Ishikawa (cell line): ENCODE data around the gene ZNF316.

ENCODE experiments used
- CEBPB ChIP-seq: IDR thresholded peaks from 2 replicates; pipeline ENCODE4 v1.6.1; 2012
- CREB1 ChIP-seq: IDR thresholded peaks from 2 replicates; pipeline ENCODE4 v1.6.1; 2012; ENCODE audit warnings: low read depth
- EGR1 ChIP-seq: IDR thresholded peaks from 2 replicates; pipeline ENCODE4 v1.6.1; 2012
- EP300 ChIP-seq: IDR thresholded peaks from 2 replicates; pipeline ENCODE4 v1.6.1; 2012; ENCODE audit warnings: borderline replicate concordance
- FOXM1 ChIP-seq: IDR thresholded peaks from 2 replicates; pipeline ENCODE4 v1.6.1; 2012; ENCODE audit warnings: low read depth, borderline replicate concordance
- MAX ChIP-seq: IDR thresholded peaks from 2 replicates; pipeline ENCODE4 v1.6.1; 2012
- NFIC ChIP-seq: IDR thresholded peaks from 2 replicates; pipeline ENCODE4 v1.6.1; 2012
- RAD21 ChIP-seq: IDR thresholded peaks from 2 replicates; pipeline ENCODE4 v1.6.1; 2012; ENCODE audit warnings: low read depth
- REST ChIP-seq: IDR thresholded peaks from 2 replicates; pipeline ENCODE4 v1.6.1; 2012; ENCODE audit warnings: low read depth, mild to moderate bottlenecking
- TAF1 ChIP-seq: IDR thresholded peaks from 2 replicates; pipeline ENCODE4 v1.6.1; 2012; ENCODE audit warnings: low read depth, mild to moderate bottlenecking
- TCF12 ChIP-seq: IDR thresholded peaks from 2 replicates; pipeline ENCODE4 v1.6.1; 2012; ENCODE audit warnings: low read depth
- TEAD4 ChIP-seq: IDR thresholded peaks from 2 replicates; pipeline ENCODE4 v1.6.1; 2012
- USF1 ChIP-seq: IDR thresholded peaks from 2 replicates; pipeline ENCODE4 v1.6.1; 2012
- YY1 ChIP-seq: IDR thresholded peaks from 2 replicates; pipeline ENCODE4 v1.6.1; 2012; ENCODE audit warnings: low read depth
- ZBTB7A ChIP-seq: IDR thresholded peaks from 2 replicates; pipeline ENCODE4 v1.6.1; 2012; ENCODE audit warnings: low read depth

ZNF316 gene

GRCh38 chr7:6613706-6614105 lies 23.4 kb upstream of the ZNF316 start:
- TF ChIP-seq MAX, result no peak
- no peak for TF ChIP-seq ZBTB7A
- no peak for TF ChIP-seq CREB1
- no peak for TF ChIP-seq TCF12
- no peak for TF ChIP-seq REST
- TF ChIP-seq NFIC, result no peak
- TF ChIP-seq EGR1, result no peak
- TF ChIP-seq EP300, result no peak
- TF ChIP-seq RAD21, result no peak
- no peak for TF ChIP-seq CEBPB
- TF ChIP-seq FOXM1, result no peak
- TF ChIP-seq USF1, result no peak
- no peak for TF ChIP-seq YY1

- TF ChIP-seq NFIC, result no peak
- TF ChIP-seq USF1, result no peak
- TF ChIP-seq EGR1, result no peak
- TF ChIP-seq ZBTB7A, result peak; percentile 40; the same call in 1 of the 2 replicates
Observed at GRCh38 chr7:6614953-6615722, 22.0 kb upstream of the ZNF316 start, which contains the start of gene ZNF853. TSS of gene ZNF853 (plus strand) at chr7:6615610. CDS start at chr7:6616175, 565 bp downstream.

- TF ChIP-seq EGR1, result no peak
- peak; percentile 36; the same call in 1 of the 2 replicates for TF ChIP-seq TAF1
- peak; percentile 72 for TF ChIP-seq MAX
- no peak for TF ChIP-seq CREB1
- no peak for TF ChIP-seq REST
- no peak for TF ChIP-seq FOXM1
- no peak for TF ChIP-seq TCF12
- no peak for TF ChIP-seq EP300
- peak; percentile 22; the same call in 1 of the 2 replicates for TF ChIP-seq USF1
- no peak for TF ChIP-seq YY1
- TF ChIP-seq ZBTB7A, result peak; percentile 89
- TF ChIP-seq NFIC, result peak; percentile 63
- no peak for TF ChIP-seq RAD21
- TF ChIP-seq TEAD4, result no peak
- no peak for TF ChIP-seq CEBPB
Observed at GRCh38 chr7:6615723-6616555, 21.2 kb upstream of the ZNF316 start.

- no peak for TF ChIP-seq TAF1
- TF ChIP-seq TEAD4, result no peak
- no peak for TF ChIP-seq REST
- no peak for TF ChIP-seq CREB1
- no peak for TF ChIP-seq FOXM1
- TF ChIP-seq RAD21, result no peak
- TF ChIP-seq NFIC, result no peak
- TF ChIP-seq CEBPB, result no peak
- no peak for TF ChIP-seq EGR1
- TF ChIP-seq TCF12, result no peak
- no peak for TF ChIP-seq ZBTB7A
- TF ChIP-seq YY1, result no peak
- TF ChIP-seq EP300, result no peak
- no peak for TF ChIP-seq USF1
- no peak for TF ChIP-seq MAX
Observed at GRCh38 chr7:6616854-6617643, 20.1 kb upstream of the ZNF316 start.
